Activated T-helper 17 cell treated with anti-CD3 and anti-CD28 coated beads, Interleukin-2, amount 50 U/mL, for 72 hours (primary cell): ENCODE measurements around the gene PDE6A. TPM values are rescaled to one million over a fixed set of nuclear protein-coding genes. Genes with fewer than 3 reads are reported as not detected.
A peak's percentile ranks its signal among the peaks of the same experiment; 100 is the strongest.

ENCODE experiments used
- ATAC-seq: fragments of 150-1000 bp; cut with Tn5 transposase; replicated peaks from 2 replicates; pipeline ENCODE4 v1.10.0; 2021; ENCODE audit warnings: mild to moderate bottlenecking, moderate library complexity
- H3K27ac Mint-ChIP-seq: one replicate; pipeline ENCODE4 v1.8.0; 2022; ENCODE audit warnings: mixed read lengths
- H3K27me3 Mint-ChIP-seq: one replicate; pipeline ENCODE4 v1.8.0; 2022; ENCODE audit warnings: mixed read lengths
- H3K36me3 Mint-ChIP-seq: one replicate; pipeline ENCODE4 v1.8.0; 2022; ENCODE audit warnings: low read depth, mild to moderate bottlenecking, mixed read lengths
- H3K4me1 Mint-ChIP-seq: one replicate; pipeline ENCODE4 v1.8.0; 2022; ENCODE audit warnings: mixed read lengths
- H3K4me3 Mint-ChIP-seq: one replicate; pipeline ENCODE4 v1.8.0; 2022; ENCODE audit warnings: mild to moderate bottlenecking, mixed read lengths
- H3K9me3 Mint-ChIP-seq: one replicate; pipeline ENCODE4 v1.8.0; 2022; ENCODE audit warnings: mixed read lengths
- total RNA-seq, 2 donors: library from RNA; stranded (reverse); gene quantifications; one replicate each; pipeline ENCODE4 v1.2.3, GENCODE V29; 2022

The PDE6A gene
- total RNA-seq: not detected

DNA sequence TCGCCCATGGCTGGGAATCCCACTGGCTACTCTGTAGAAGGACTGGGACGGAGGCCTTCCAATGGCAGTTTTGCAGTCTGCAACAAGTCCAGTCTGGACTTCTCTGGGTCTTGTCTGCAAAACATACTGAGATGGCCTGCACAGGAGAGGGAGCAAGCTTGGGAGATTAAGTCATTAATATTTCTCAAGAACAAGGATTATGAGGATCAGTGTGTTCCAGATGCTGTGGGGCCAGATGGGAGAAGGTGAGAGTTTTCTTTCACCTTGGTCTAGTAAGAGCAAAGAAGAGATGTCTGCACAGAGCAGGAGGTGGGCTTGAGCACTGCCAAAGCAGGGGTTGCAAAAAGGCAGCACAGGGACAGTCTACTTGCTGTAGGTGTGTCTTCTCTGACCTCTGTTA lies at the start of gene PDE6A:
Gene PDE6A (minus strand): TSS at position 128 of the 400 bp plus-strand sequence. CDS start 120 bp downstream, at position 8.
- no peaks in the 10 kb centered on the region for H3K36me3 Mint-ChIP-seq
- no peaks in the 10 kb centered on the region for H3K4me1 Mint-ChIP-seq
- H3K9me3 Mint-ChIP-seq: no peaks in the 10 kb centered on the region
- H3K4me3 Mint-ChIP-seq: no peak within 1 kb of the TSS
- peaks cover 9% of the 10 kb centered on the region for H3K27me3 Mint-ChIP-seq
- H3K27ac Mint-ChIP-seq: peak within 1 kb of the TSS; percentile 17
- no peak for ATAC-seq

- H3K9me3 Mint-ChIP-seq: no peaks in the 10 kb centered on the region
- H3K4me1 Mint-ChIP-seq: peaks cover 5% of the 10 kb centered on the region
- H3K27me3 Mint-ChIP-seq: no peaks in the 10 kb centered on the region
- no peak overlapping the region for H3K4me3 Mint-ChIP-seq
- peak overlapping the region; percentile 73 for H3K27ac Mint-ChIP-seq
- peaks cover 10% of the 10 kb centered on the region for H3K36me3 Mint-ChIP-seq
- no peak for ATAC-seq
These were observed 48.9 kb upstream of the PDE6A start for GRCh38 chr5:149993471-149993870.

GRCh38 chr5:149990518-149991376 lies 46.2 kb upstream of the PDE6A start:
- peak; percentile 84 for ATAC-seq
- no peaks in the 10 kb centered on the region for H3K9me3 Mint-ChIP-seq
- peaks cover 5% of the 10 kb centered on the region for H3K4me1 Mint-ChIP-seq
- H3K27me3 Mint-ChIP-seq: no peaks in the 10 kb centered on the region
- peaks cover 4% of the 10 kb centered on the region for H3K36me3 Mint-ChIP-seq
- H3K4me3 Mint-ChIP-seq: no peak overlapping the region
- no peak overlapping the region for H3K27ac Mint-ChIP-seq

DNA sequence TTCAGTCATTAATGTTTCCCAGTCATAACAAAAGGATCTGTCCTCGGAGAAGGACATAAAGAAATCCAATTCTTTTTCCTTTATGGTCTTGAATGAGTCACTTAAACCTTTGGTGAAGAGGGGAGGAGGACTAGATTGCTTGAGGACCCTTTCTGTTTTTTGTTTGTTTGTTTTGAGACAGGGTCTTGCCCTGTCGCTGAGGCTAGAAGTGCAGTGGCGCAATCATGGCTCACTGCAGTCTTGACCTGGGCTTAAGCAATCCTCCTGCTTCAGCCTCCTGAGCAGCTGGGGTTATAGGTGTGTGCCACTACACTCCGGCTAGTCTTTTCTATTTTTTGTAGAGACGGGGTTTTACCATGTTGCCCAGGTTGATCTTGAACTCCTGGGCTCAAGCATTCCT lies 43.5 kb upstream of the PDE6A start:
- H3K4me3 Mint-ChIP-seq: no peak overlapping the region
- no peak for ATAC-seq

GRCh38 chr5:149982505-149982904 lies 37.9 kb upstream of the PDE6A start:
- Mint-ChIP-seq H3K27me3 (no peaks in the 10 kb centered on the region), H3K36me3 (peaks cover 55% of the 10 kb centered on the region)

More for the DNA sequence above, 43.5 kb upstream of the PDE6A start:
- Mint-ChIP-seq H3K9me3 (no peaks in the 10 kb centered on the region), H3K27ac (no peak overlapping the region), H3K4me1 (peaks cover 5% of the 10 kb centered on the region), H3K36me3 (peaks cover 5% of the 10 kb centered on the region), H3K27me3 (no peaks in the 10 kb centered on the region)

GRCh38 chr5:149981206-149981605 lies 36.6 kb upstream of the PDE6A start:
- ATAC-seq: no peak
- H3K4me1 Mint-ChIP-seq: no peaks in the 10 kb centered on the region

More at GRCh38 chr5:149982505-149982904, 37.9 kb upstream of the PDE6A start:
- Mint-ChIP-seq H3K27ac (no peak overlapping the region), H3K9me3 (no peaks in the 10 kb centered on the region), H3K4me1 (no peaks in the 10 kb centered on the region), H3K4me3 (no peak overlapping the region)
- ATAC-seq: no peak

GRCh38 chr5:149979896-149980295 lies 35.3 kb upstream of the PDE6A start:
- H3K4me3 Mint-ChIP-seq: no peak overlapping the region
- no peaks in the 10 kb centered on the region for H3K4me1 Mint-ChIP-seq
- peaks cover 62% of the 10 kb centered on the region for H3K36me3 Mint-ChIP-seq
- no peaks in the 10 kb centered on the region for H3K9me3 Mint-ChIP-seq
- ATAC-seq: no peak
- H3K27ac Mint-ChIP-seq: no peak overlapping the region
- H3K27me3 Mint-ChIP-seq: no peaks in the 10 kb centered on the region

More at GRCh38 chr5:149981206-149981605, 36.6 kb upstream of the PDE6A start:
- H3K9me3 Mint-ChIP-seq: no peaks in the 10 kb centered on the region
- H3K4me3 Mint-ChIP-seq: no peak overlapping the region
- peaks cover 59% of the 10 kb centered on the region for H3K36me3 Mint-ChIP-seq
- no peaks in the 10 kb centered on the region for H3K27me3 Mint-ChIP-seq
- no peak overlapping the region for H3K27ac Mint-ChIP-seq

GRCh38 chr5:149975409-149975808 lies 30.8 kb upstream of the PDE6A start:
- no peaks in the 10 kb centered on the region for H3K27me3 Mint-ChIP-seq

DNA sequence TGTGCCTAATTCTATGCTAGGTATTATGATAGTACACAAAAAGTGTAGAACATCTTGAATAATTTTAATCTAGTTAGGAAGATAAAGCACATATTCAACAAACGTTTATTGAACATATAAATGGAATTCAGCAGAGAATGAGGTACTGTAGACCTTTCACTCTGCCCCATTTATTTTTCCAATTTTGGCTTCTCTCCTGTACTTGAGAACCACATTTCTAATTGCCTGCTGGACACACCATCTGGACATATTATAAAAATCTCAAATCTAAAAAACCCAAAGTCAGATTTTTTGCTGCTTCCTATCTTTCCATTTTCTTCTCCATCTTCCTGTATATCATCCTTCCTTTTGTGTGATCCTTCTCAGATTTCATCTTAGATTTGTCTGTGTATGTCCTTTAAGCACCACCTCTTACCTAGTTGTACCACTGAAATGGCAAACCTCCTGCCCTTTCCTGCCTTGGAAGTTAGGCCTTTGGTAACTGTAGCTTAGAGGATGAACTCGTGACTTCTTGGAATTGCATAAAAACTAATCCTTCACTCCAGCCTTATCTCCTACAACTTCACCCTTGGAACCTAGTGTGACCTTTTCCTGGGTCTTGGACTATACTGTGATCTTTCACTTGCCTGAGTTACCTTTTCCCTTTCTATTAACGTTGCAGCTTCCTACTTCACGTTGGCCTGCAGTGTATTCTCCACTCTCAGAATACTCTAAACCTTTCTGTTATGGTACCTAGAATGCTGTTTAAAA lies 24.8 kb upstream of the PDE6A start:
- Mint-ChIP-seq H3K27ac (no peak overlapping the region), H3K27me3 (no peaks in the 10 kb centered on the region), H3K36me3 (no peaks in the 10 kb centered on the region), H3K4me3 (no peak overlapping the region), H3K9me3 (no peaks in the 10 kb centered on the region), H3K4me1 (no peaks in the 10 kb centered on the region)
- ATAC-seq: no peak

More at GRCh38 chr5:149975409-149975808, 30.8 kb upstream of the PDE6A start:
- H3K4me1 Mint-ChIP-seq: no peaks in the 10 kb centered on the region
- ATAC-seq: no peak
- H3K36me3 Mint-ChIP-seq: peaks cover 36% of the 10 kb centered on the region
- H3K9me3 Mint-ChIP-seq: no peaks in the 10 kb centered on the region
- no peak overlapping the region for H3K27ac Mint-ChIP-seq
- H3K4me3 Mint-ChIP-seq: no peak overlapping the region

GRCh38 chr5:149966946-149967345 lies 22.4 kb upstream of the PDE6A start:
- H3K27ac Mint-ChIP-seq: no peak overlapping the region
- no peak overlapping the region for H3K4me3 Mint-ChIP-seq
- peaks cover 8% of the 10 kb centered on the region for H3K36me3 Mint-ChIP-seq
- H3K9me3 Mint-ChIP-seq: no peaks in the 10 kb centered on the region
- ATAC-seq: no peak
- no peaks in the 10 kb centered on the region for H3K27me3 Mint-ChIP-seq
- H3K4me1 Mint-ChIP-seq: peaks cover 11% of the 10 kb centered on the region

DNA sequence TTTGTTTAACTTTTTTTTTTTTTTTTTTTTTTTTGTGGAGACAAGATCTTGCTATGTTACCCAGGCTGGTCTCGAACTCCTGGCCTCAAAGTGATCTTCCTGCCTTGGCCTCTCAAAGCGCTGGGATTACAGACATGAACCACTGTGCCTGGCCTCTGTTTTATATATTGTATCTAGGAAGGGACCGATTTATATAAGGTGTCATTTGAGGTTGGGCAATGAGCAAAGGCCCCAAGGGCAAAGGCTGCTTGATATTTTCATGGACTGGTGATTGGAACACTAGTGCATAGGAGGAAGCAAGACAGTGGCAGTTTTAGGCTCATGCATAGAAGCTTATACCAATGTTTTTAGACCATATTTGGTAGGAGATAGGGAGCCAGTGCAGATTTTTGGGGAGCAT lies 19.1 kb upstream of the PDE6A start:
- Mint-ChIP-seq H3K27me3 (no peaks in the 10 kb centered on the region), H3K4me3 (no peak overlapping the region), H3K9me3 (no peaks in the 10 kb centered on the region), H3K27ac (no peak overlapping the region), H3K4me1 (peaks cover 31% of the 10 kb centered on the region), H3K36me3 (peaks cover 15% of the 10 kb centered on the region)
- no peak for ATAC-seq

DNA sequence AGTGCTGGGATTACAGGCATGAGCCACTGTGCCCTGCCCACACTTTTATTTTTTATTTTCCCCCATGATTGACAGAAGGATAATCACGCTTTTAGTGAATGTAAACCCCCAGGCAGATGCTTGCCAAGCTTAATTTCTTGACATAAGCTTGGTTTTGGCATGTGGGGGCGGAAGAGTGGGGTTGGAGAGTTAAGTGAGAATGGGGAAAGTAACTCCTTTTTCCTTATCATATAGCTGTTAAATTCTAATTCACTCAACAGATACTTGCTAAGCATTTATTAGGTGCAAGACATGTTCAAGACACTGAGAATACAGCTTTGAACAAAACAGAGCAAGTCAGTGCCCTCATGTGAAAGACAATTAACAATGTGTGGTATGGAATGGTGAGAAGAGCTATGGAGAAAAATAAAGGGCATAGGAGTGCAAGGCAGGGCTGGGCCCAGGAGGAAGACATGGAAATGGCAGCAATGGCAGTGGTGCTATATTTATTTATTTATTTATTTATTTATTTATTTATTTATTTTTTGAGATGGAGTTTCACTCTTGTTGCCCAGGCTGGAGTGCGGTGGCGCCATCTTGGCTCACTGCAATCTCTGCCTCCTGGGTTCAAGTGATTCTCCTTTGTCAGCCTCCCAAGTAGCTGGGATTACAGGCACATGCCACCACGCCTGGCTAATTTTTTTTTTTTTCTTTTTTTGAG lies 18.2 kb upstream of the PDE6A start:
- H3K27ac Mint-ChIP-seq: no peak overlapping the region
- peaks cover 15% of the 10 kb centered on the region for H3K36me3 Mint-ChIP-seq
- peaks cover 31% of the 10 kb centered on the region for H3K4me1 Mint-ChIP-seq
- no peaks in the 10 kb centered on the region for H3K9me3 Mint-ChIP-seq
- H3K4me3 Mint-ChIP-seq: no peak overlapping the region
- H3K27me3 Mint-ChIP-seq: no peaks in the 10 kb centered on the region
- ATAC-seq: no peak

- peaks cover 31% of the 10 kb centered on the region for H3K4me1 Mint-ChIP-seq
- no peak for ATAC-seq
- H3K4me3 Mint-ChIP-seq: peak overlapping the region; percentile 97
- H3K27ac Mint-ChIP-seq: peak overlapping the region; percentile 99
- H3K27me3 Mint-ChIP-seq: no peaks in the 10 kb centered on the region
- no peaks in the 10 kb centered on the region for H3K9me3 Mint-ChIP-seq
- H3K36me3 Mint-ChIP-seq: peaks cover 15% of the 10 kb centered on the region
These were observed 17.4 kb upstream of the PDE6A start for GRCh38 chr5:149961957-149962409.

GRCh38 chr5:149961186-149961685 lies 16.6 kb upstream of the PDE6A start:
- H3K9me3 Mint-ChIP-seq: no peaks in the 10 kb centered on the region

More at GRCh38 chr5:149961186-149961685, 16.6 kb upstream of the PDE6A start:
- Mint-ChIP-seq H3K4me3 (peak overlapping the region; percentile 97), H3K36me3 (peaks cover 15% of the 10 kb centered on the region), H3K27ac (peak overlapping the region; percentile 99), H3K27me3 (no peaks in the 10 kb centered on the region), H3K4me1 (peaks cover 31% of the 10 kb centered on the region)
- ATAC-seq: no peak
